ENCODE measurements around the gene CALCR. TPM values are rescaled to one million over a fixed set of nuclear protein-coding genes. Genes with fewer than 3 reads are reported as not detected.

The CALCR gene
- total and polyA plus RNA-seq, 2 of the 4 experiments (the other 2 are of a cell fraction) = not detected

GRCh38 chr7:93427107-93427506 lies 147.4 kb downstream of the CALCR start:
- ATAC-seq (ENCODE audit: low read depth) = no peak
- Histone ChIP-seq H3K9me3 (ENCODE audit: control insufficient read depth, insufficient read depth, low read length) (no peaks in the 10 kb centered on the region), H3K4me3 (ENCODE audit: insufficient read depth, low read depth, low read length) (no peak overlapping the region), H3K27ac (ENCODE audit: insufficient read depth, low read length) (no peak overlapping the region), H4K20me1 (ENCODE audit: insufficient read depth, low read length) (no peaks in the 10 kb centered on the region), H3K14ac (replicated peaks; ENCODE audit: low read depth, low read length) (no peak overlapping the region), H3K4ac (ENCODE audit: low read depth, low read length) (no peak overlapping the region), H3K9ac (ENCODE audit: low read depth, low read length) (no peak overlapping the region), H3K27me3 (ENCODE audit: control insufficient read depth, insufficient read depth, low read length) (no peaks in the 10 kb centered on the region; the same call in 1 of the 2 replicates), H2AK9ac (replicated peaks; ENCODE audit: low read depth, low read length, poor library complexity) (no peak overlapping the region), H4K8ac (ENCODE audit: low read depth in 2 of 2, low read length in 2 of 2) (no peak overlapping the region), H4K91ac (ENCODE audit: insufficient read depth, low read depth, low read length) (no peak overlapping the region), H2AK5ac (ENCODE audit: low read depth, low read length) (no peak overlapping the region), H3K36me3 (ENCODE audit: control insufficient read depth, insufficient read depth, low read length) (no peaks in the 10 kb centered on the region), H3K23ac (ENCODE audit: low read depth, low read length) (no peak overlapping the region), H2AFZ (replicated peaks; ENCODE audit: low read length, poor library complexity) (no peak overlapping the region), H3K4me2 (ENCODE audit: low read depth, low read length) (no peak overlapping the region), H2BK5ac (ENCODE audit: low read depth, low read length, poor library complexity, severe bottlenecking) (no peak overlapping the region), H3K9me1 (ENCODE audit: insufficient read depth, low read length) (no peaks in the 10 kb centered on the region), H2BK15ac (ENCODE audit: low read depth, low read length) (no peak overlapping the region), H3K56ac (ENCODE audit: extremely low read depth, insufficient read depth, low read length) (no peak overlapping the region), H2BK20ac (ENCODE audit: low read depth, low read length) (no peak overlapping the region), H3K18ac (ENCODE audit: low read depth, low read length) (no peak overlapping the region), H2BK120ac (ENCODE audit: low read depth, low read length) (no peak overlapping the region), H3K4me1 (ENCODE audit: control insufficient read depth, insufficient read depth, low read length) (no peaks in the 10 kb centered on the region), H4K5ac (ENCODE audit: low read depth, low read length) (no peak overlapping the region), H3K79me1 (ENCODE audit: low read depth in 1 of 2, low read length in 2 of 2) (no peaks in the 10 kb centered on the region)
- ChIA-PET POLR2A (ENCODE audit: unreplicated experiment) (no interaction called here), CTCF (no interaction called here)
- BruUV-seq (replicated peaks) = no TSS peak
- intact Hi-C loops (cut with micrococcal nuclease) = no loop called here
- no CpG with 5 or more reads among the region's 2 CpGs for WGBS, 2 experiments (ENCODE audit: extremely low coverage in 2 of 2, insufficient read length in 1 of 2)
- no peak for DNase-seq
- TF ChIP-seq CEBPB (IDR thresholded peaks at IDR 0.05; ENCODE audit: low read depth, low read length) (no peak), RCOR1 (IDR thresholded peaks at IDR 0.05; ENCODE audit: insufficient replicate concordance, low read length) (no peak), MAFK (IDR thresholded peaks at IDR 0.05; ENCODE audit: low read depth, low read length) (no peak), USF2 (IDR thresholded peaks at IDR 0.05; ENCODE audit: low read depth, low read length) (no peak), SMC3 (IDR thresholded peaks at IDR 0.05; ENCODE audit: low read depth, low read length) (no peak), POLR2A (IDR thresholded peaks at IDR 0.05; ENCODE audit: low read depth, low read length) (no peak), RAD21 (IDR thresholded peaks at IDR 0.05; ENCODE audit: low read length) (no peak), ELK1 (IDR thresholded peaks at IDR 0.05; ENCODE audit: borderline replicate concordance, low read depth, low read length) (no peak), NFE2L2 (IDR thresholded peaks at IDR 0.05; ENCODE audit: low read depth, low read length) (no peak), CHD1 (IDR thresholded peaks at IDR 0.05; ENCODE audit: low read depth, low read length) (no peak)
- dilution Hi-C loops (cut with HindIII; ENCODE audit: low sequenced_read_pairs, unreplicated experiment) = no loop called here
- in situ Hi-C loops (cut with MboI; ENCODE audit: low sequenced_read_pairs) = no loop called here

Data from IMR-90 (cell line).